Fibroblast of villous mesenchyme (primary cell): ENCODE data around the gene MRAS. TPM values are rescaled to one million over a fixed set of nuclear protein-coding genes. Genes with fewer than 3 reads are reported as not detected.

Experiments
- DNase-seq: peaks from one replicate; pipeline ENCODE4 v3.0.0-alpha.2; 2010; ENCODE audit warnings: low read depth
- H3K4me3 ChIP-seq: 2 replicates; pipeline ENCODE4 v1.5.1; 2011; ENCODE audit warnings: low read depth, mild to moderate bottlenecking, low read length
- CTCF ChIP-seq: IDR thresholded peaks from 2 replicates; pipeline ENCODE4 v1.5.1; 2012; ENCODE audit warnings: low read depth, mild to moderate bottlenecking, low read length; ENCODE audit not compliant: insufficient read depth
- total RNA-seq: library from RNA; depleted of rRNA; stranded (reverse); fragments of >200 nt; gene quantifications from 2 replicates; pipeline ENCODE4 v1.2.3, GENCODE V29; 2012

Gene MRAS
- total RNA-seq, 1 donor = 53.5 TPM

DNA sequence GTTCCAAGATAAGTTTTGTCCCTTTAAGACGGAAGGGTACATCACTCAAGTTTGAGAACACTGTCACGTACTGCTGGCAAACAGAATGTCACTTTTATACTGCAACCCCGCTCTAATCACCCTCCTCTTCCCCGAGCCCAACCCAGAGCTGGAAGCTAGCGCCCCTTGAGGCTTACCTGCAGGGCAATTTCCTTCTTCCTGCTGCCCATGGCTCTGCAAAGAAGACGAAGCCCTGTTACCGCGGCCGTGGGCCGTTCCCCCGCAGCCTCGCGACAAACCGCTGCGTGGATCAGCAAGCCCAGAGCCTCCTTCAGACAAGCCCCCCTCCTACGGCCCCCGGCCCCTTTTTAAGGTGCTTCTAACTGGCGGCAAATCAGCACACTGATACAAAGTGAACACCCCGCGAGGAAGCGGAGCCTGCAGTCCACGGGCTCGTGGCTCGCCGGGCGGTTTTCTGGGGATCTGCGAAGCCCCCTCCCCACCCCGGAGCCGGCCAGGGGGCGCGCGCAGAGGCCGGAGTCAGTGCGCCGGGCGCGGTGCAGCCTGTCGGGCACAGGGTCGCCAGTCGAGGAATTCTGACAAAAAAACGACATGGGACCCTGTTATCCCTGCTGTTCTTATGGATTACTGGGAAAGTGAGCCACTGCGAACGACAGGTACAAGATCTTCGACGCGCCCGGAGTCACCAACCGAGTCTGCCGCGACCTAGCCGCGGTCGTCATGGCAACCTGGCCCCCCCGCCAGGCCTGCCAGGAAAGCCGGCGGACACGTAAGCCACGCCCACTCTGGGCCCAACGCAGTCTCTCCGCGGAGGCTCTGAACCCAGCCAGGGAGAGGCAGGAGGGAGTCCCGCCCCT is 19.0 kb upstream of the MRAS start, which contains the start of gene NME9:
Gene NME9, minus strand, starts transcription at position 725 of the 857 bp plus-strand sequence. Its CDS starts 516 bp downstream, at position 209.
- peak; percentile 73 for DNase-seq
- TF ChIP-seq CTCF = peak; percentile 61
- H3K4me3 ChIP-seq = peak within 1 kb of the TSS; percentile 71

DNA sequence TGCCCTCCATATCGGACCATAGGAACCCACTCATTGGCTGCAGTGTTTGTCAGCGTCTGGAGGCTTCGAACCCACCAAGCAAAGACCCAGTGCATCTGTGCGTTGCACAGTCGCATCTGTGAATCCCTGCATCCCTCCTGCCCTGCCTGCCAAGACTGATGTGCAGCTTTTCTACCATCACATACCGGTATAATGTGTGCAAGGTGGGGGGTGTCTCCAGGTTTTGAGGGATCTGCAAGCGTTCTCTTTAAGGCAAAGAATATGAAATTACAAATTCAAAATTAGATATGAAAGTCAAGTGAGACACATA is 18.4 kb upstream of the MRAS start:
- peak overlapping the region; percentile 71 for H3K4me3 ChIP-seq
- no peak for TF ChIP-seq CTCF
- no peak for DNase-seq

- no peak overlapping the region for H3K4me3 ChIP-seq
- peak; percentile 13 for DNase-seq
- TF ChIP-seq CTCF = peak; percentile 29
Measured at GRCh38 chr3:138331143-138331894, 17.1 kb upstream of the MRAS start.

DNA sequence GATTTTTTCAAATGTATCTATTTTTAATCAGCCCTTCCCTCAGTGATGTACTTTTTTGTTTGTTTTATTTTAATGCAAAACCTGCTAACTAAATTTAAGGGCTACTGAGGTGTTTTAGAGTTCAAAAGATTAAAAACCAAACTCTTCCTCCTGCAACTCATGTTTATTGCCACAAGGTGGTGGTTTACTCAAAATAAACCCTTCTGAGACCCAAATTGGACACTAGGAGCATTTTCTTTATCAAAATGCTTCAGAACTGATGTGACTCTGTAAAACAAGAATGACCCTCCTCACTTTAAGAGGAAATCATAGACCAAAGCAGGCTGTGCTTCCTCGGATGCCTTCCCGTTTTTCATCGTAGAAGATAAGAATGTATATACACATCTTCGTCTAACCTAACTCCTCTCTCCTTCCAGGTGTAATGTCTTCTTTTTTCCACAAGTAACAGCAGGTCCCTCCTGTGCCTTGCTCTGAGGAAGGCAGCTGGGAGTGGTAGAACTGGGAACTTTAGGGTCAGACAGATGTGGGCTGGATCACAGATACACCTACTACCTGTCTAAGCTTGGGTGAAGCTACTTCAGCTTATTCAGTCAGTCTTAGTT is 15.8 kb upstream of the MRAS start:
- peak; percentile 55 for DNase-seq
- H3K4me3 ChIP-seq = no peak overlapping the region
- TF ChIP-seq CTCF = peak; percentile 60

GRCh38 chr3:138334608-138335007 is 13.8 kb upstream of the MRAS start:
- DNase-seq = no peak
- no peak overlapping the region for H3K4me3 ChIP-seq
- no peak for TF ChIP-seq CTCF

DNA sequence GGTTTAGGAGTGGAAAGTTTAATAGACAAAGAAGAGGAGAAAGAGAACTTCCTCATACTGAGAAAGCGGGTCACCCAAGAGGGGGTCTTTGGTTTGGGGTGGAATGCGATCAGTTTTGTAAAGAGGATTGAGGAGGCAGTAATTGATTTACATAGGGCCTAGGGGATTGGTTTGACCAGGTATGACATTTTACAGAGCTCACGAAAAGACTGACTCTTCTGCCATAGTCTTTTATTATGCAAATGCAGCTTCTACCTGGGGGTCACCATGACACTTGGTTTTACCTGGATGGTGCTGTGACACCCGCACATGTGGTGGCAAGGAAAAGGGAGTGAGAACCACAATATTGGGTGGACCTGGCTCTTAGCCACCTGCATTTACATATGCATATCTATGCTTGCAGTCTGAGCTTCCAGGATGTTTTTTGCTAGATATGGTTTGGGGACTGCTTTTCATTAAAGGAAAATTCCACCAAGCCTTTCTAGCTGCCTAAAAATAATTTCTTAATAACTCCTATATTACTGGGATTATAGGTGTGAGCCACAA is 11.9 kb upstream of the MRAS start:
- TF ChIP-seq CTCF = no peak
- H3K4me3 ChIP-seq = no peak overlapping the region
- DNase-seq = no peak
